Endothelial cell of umbilical vein (primary cell): ENCODE data around the gene TAS1R3.

Source experiments
- EZH2 ChIP-seq: IDR thresholded peaks from 2 replicates; pipeline ENCODE4 v1.6.1; 2012; ENCODE audit warnings: borderline replicate concordance, low read depth, mild to moderate bottlenecking, moderate library complexity, low read length, inconsistent platforms; ENCODE audit not compliant: severe bottlenecking
- FOS ChIP-seq: IDR thresholded peaks from 2 replicates; pipeline ENCODE4 v1.6.1; 2011; ENCODE audit warnings: mild to moderate bottlenecking, low read length, moderate library complexity, borderline replicate concordance; ENCODE audit not compliant: insufficient read depth
- GATA2 ChIP-seq: IDR thresholded peaks from 2 replicates; pipeline ENCODE4 v1.7.0; 2011; ENCODE audit warnings: low read depth, mild to moderate bottlenecking, moderate library complexity, mixed read lengths, low read length; ENCODE audit not compliant: insufficient read length, insufficient read depth
- JUN ChIP-seq: IDR thresholded peaks from 2 replicates; pipeline ENCODE4 v1.6.1; 2011; ENCODE audit warnings: borderline replicate concordance, low read depth; ENCODE audit not compliant: insufficient read length, insufficient read depth
- MYC ChIP-seq: IDR thresholded peaks from one replicate; pipeline ENCODE4 v1.6.1; 2011; ENCODE audit warnings: mild to moderate bottlenecking, low read depth, low read length
- POLR2A ChIP-seq: IDR thresholded peaks from 2 replicates; pipeline ENCODE4 v1.6.1; 2012; ENCODE audit warnings: low read depth, mild to moderate bottlenecking, control low read depth, low read length
- POLR2AphosphoS5 ChIP-seq: IDR thresholded peaks from 2 replicates; pipeline ENCODE4 v1.6.1; 2012; ENCODE audit warnings: low read depth, mild to moderate bottlenecking, control low read depth, low read length, moderate library complexity; ENCODE audit not compliant: insufficient read depth
- TF ChIP-seq, protein P1 (sequence below), 2 donors: IDR thresholded peaks; 1 replicate in 1 of 2; 2 replicates in 1 of 2; pipeline ENCODE4 v1.5.1; 2011; ENCODE audit warnings: low read length in 2 of 2, mild to moderate bottlenecking in 2 of 2, moderate library complexity in 2 of 2, control low read depth in 1 of 2, inconsistent platforms in 1 of 2, low read depth in 1 of 2; ENCODE audit not compliant: insufficient read depth in 1 of 2; ENCODE audit errors: extremely low read depth in 1 of 2
- TF ChIP-seq, protein P2 (sequence below): IDR thresholded peaks from 2 replicates; pipeline ENCODE4 v1.6.1; 2011; ENCODE audit not compliant: insufficient read depth, insufficient read length

DNA sequence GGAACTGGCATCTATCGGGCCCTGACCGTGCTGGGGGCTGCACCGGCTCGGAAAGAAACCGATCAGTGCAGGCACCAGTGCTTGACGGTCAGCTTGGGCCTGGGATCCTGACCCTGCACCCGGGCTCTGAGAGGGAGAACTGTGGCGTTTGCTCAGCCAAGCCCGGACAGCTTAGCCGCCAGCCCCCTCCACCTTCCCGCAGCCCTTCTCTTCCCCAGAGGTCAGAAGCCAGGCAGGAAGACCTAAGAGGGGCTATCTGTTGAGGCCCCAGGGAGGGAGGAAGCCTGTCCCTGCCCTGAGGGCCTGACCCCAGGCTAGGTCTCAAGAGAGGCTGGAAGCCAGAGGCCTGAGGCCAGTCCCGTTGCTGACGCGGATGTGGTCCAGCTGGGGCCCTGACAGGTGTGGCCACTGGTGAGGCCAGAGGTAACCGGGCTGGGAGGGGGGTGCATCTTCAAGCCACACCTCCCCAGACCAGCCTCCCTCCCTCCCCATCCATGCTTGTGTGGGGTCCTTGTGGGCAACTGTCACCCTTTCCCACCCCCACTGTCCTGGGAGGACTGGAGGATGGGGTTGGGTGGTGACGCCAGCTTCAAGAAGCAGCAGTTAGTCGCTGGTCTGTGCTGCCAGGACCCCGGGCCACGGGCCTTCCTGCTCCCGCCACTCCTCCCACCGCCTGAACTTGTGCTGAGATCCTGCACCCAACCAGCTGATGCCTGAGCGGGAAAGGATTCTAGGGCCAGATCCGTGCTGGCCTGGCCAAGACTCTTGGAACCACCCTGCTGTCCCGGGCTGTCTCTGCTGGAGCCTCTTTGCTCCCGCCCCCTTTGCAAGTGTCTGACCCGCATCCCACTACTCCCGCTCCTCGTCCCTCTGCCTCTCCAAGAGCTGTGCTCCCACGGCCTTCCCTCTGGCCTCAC, 20.7 kb downstream of the TAS1R3 start:
- peak; percentile 24 for TF ChIP-seq POLR2A
- TF ChIP-seq, protein P1, sequence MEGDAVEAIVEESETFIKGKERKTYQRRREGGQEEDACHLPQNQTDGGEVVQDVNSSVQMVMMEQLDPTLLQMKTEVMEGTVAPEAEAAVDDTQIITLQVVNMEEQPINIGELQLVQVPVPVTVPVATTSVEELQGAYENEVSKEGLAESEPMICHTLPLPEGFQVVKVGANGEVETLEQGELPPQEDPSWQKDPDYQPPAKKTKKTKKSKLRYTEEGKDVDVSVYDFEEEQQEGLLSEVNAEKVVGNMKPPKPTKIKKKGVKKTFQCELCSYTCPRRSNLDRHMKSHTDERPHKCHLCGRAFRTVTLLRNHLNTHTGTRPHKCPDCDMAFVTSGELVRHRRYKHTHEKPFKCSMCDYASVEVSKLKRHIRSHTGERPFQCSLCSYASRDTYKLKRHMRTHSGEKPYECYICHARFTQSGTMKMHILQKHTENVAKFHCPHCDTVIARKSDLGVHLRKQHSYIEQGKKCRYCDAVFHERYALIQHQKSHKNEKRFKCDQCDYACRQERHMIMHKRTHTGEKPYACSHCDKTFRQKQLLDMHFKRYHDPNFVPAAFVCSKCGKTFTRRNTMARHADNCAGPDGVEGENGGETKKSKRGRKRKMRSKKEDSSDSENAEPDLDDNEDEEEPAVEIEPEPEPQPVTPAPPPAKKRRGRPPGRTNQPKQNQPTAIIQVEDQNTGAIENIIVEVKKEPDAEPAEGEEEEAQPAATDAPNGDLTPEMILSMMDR (IDR thresholded peaks at IDR 0.05; ENCODE audit: extremely low read depth in 1 of 2, insufficient read depth in 1 of 2, low read depth in 1 of 2, low read length in 2 of 2): no peak
- TF ChIP-seq POLR2AphosphoS5: no peak
- no peak for TF ChIP-seq EZH2
- TF ChIP-seq JUN: no peak
- no peak for TF ChIP-seq FOS
- TF ChIP-seq MYC: no peak
- TF ChIP-seq, protein P2, sequence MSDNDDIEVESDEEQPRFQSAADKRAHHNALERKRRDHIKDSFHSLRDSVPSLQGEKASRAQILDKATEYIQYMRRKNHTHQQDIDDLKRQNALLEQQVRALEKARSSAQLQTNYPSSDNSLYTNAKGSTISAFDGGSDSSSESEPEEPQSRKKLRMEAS: no peak
- no peak for TF ChIP-seq GATA2
